HG03460 (cell line): ENCODE results near the gene DGKI.

Experiments used
- ATAC-seq: cut with Tn5 transposase; IDR thresholded peaks from one replicate; pipeline ENCODE4 v1.9.1; 2021; ENCODE audit not compliant: unreplicated experiment

Gene DGKI

DNA sequence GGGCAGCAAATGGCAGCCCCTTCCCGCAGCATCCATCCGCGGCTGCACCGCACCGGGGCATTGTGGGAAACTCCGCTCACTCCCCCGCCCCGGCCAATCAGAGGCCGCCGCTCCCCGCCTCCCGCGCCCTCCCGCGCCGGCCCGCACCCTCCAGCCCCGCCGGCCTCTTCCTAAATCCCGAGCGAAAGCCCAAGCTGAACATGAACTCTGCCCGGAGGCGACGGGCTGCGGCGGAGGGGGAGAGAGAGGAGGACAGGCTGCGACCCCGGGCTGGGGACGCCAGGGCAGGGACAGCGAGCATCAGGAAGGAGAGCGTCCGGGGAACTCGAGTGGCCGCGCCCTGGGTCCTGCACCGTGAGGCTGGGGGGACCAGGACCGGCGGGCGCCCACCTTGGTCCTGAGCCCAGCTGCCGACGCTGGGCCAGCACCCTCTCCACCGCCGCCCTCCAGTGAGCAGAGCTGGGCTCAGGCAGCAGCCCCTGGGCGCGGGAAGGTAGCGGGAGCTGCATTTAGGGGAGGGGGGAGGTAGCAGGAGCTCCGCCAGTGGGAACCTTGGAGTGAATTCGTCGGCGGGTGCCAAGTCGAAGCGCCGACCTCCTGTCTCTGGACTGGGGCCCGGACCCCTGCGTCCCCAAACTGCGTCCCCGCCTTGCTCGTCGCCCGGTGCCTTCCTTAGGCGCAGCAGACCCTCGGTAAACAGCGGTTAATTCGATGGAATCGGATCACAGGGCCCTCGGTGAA, at the start of gene DGKI:
Gene DGKI, minus strand, starts transcription at position 148 of the 741 bp plus-strand sequence.
- ATAC-seq, result no peak

DNA sequence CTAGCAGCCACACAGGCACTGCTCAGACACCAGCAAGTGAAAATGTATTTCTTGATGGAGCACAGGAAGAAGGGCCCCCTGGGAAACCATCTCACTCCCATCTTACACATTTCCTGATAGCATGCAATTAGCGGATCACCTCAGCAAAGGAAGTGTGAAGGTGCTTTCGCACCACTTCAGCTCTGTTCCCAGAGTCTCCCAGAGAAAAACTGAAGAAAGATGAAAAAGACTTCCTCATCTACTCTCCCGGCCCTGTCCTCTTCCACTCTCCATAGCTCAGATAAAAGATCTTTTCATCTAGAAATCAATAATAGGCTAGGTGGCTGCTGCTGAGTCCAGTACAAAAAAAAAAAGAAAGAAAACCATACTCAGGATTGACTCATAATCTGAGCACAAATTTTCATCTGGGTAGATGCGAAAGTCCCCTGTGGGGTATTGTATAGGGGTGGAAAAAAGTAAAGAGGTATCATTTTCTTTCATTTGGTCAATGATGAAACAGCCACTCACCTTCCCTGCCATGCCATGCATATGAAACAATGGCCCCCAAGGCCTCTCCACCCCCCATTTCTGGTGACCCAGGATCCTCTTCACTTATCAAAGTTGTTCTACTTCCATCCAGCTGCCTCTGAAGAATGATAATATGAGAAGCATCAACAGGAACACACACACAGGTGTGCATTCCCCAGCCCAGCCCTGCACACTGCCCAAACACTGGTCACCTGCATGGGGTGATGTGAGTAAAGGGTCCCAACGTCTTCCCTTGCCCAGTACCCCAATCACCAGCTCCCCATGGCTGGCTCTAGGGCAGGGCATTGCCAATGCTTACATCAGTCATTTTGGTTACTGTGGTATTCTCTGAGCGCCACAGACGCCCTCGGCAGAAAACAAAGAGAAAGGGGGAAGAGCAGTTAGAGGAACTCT, 48.8 kb upstream of the DGKI start:
- ATAC-seq, result peak; percentile 77

DNA sequence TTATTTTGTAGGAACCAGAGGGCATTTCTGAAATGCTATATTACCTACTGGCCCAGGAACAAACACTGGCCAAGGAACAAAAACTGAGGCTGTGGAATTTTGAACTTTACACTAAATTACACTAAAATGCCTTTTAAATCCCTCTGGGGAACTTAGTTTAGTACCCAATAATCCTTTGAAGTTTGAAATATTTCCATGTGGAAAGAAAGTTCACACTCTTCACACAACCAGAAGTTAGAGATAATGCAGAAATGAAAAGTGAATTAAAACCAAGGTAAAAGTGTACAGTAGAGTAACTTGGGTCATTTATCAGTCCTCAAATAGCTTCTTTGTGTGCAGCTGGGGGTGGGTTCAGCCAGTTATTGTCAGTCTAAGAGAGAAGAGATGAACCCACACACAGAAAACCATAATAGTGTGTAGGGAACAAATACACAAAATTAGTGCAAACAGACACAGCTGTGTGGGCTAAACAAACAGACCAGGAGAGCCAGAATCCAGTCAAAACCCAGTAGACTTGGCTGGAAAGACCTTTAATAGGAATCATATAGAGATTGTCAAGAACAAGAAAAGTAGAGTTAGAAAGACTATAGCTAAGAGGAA, 46.5 kb upstream of the DGKI start:
- ATAC-seq, result no peak

DNA sequence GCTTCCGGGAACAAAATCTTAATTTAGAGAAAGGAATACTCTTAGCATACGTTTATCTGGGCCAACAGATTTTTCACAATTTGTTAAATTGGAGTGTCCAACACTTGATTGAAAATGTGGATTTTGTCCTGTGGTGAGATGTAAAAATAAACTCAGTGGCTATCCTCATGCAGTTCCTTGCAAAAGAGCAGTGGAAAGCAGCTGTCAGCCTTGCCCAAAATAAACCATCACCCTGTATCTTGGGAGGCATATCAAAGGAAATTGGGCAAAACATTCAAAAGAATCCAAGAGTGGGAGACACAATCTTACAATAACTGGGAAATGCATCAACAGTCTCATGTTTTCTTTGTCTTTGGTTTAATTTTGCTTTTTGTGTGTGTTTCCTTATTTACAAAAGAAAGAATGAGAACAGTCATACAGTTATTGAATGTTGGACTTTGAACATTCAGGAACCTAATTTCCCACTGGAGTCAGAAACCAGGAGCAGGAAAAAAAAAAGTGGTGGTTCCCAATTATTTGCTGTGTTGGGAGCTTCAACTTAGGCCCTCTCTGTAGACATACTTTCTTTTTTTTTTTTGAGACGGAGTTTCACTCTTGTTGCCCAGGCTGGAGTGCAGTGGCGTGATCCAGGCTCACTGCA, 44.4 kb upstream of the DGKI start:
- no peak for ATAC-seq

DNA sequence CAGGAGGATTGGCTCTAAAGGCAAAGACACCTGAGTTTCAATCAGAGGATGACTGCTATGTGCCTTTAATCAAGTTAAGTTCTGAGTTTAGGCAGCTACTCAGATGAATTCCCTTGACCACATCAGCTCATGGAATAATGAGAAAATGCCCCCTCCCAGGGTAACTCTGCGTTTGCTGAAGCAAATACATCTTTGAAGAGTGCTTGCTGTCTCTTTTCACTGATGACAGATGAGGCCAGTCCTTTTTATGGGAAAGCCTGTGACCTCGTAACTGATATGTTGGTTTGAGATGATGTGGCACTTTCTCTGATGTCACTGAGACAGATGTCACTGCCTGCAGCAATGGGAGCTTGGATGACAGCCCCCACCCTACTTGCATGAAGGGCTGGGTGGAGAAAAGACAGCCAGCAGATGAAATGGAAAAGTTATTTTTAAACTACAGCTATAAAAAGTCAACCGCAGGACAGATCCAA, 43.7 kb upstream of the DGKI start:
- no peak for ATAC-seq

DNA sequence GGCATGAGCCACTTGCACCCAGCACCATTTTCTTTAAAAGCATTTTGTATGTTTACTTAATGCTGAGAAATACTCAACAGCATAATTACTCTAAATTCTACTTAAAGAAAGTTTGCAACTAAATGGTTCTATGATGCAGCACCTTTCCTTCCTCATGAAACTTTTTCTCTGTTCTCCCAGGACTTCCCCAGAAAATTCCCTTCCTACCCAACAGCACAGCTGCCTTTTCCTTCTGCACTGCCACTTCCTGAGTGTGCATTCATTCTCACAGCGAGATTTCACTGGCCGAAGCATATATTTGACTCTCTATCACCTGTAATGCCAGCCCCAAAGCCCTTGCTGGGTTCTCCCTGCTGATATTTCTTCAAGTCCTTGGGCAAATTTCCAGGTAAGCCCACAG, 41.5 kb upstream of the DGKI start:
- ATAC-seq, result no peak

DNA sequence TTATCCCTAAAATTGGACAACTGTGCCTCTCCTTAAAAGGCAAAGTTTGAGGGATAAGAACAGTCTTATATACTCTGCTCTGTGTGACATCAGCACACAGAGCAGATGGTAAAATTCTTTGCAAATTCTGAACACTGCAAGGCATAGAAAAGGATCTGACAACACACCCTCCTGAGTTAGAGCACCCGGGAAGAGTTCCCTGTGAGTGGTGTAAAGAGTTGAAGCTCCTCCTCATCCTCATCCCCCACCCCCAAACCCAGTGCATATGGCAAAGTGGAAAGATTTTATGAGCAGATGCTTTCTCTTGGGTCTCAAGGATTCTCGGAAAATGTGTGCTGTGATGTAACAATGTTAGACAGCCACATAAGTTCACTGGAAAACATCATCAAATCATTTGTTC, 40.0 kb upstream of the DGKI start:
- no peak for ATAC-seq

DNA sequence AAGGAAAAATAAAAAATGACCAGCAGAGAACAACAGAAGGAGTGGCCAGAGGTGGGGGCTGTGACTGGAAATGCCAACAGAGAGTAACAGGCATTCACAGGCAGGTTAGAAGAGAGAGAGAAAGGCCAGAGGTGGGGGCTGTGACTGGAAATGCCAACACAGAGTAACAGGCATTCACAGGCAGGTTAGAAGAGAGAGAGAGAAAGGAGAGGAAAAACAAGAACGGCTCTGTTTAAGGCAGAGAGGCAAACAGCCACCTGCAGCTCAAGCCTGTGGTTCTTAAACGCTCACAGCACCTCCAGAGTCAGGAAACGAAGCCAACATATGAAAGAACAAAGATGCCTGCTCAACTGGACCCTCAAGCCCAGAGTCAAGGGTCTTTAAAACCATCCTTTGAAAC, 39.5 kb upstream of the DGKI start:
- no peak for ATAC-seq

DNA sequence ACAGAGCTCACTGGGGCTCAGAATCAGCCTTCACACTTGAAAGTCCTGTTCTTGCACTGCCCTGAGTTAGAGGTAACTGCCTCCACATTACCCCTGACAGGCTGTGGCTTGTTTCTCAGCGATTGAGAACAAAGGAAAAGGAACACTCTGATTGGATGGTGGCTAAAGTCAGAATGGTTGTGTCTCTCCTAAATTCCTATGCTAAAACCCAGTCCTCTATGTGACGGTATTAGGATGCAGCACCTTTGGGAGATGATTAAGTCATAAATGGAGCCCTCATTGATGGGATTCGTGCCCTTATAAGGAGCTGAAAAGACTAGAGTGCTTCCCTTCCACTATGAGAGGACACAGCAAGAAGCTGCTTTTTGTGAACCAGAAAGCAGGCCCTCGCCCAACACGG, 38.9 kb upstream of the DGKI start:
- ATAC-seq, result no peak

DNA sequence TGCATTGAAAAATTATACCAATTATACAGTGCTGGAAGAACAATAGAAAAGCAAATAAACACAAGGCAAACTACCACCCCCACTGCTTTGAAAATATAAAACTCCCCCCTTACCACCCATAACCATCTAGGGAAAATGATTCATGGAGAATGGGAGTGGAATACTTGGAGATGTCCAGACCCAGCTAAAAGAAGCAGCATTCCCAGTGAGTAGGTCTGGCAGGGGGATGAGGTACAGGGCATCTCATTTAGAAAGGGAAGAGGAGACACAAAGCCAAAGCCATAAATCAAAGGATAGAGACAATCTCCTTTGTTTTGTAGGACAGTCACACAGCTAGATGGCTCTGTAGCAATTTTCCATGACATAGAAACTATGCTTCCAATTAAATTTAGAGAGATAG, 36.0 kb upstream of the DGKI start:
- no peak for ATAC-seq

DNA sequence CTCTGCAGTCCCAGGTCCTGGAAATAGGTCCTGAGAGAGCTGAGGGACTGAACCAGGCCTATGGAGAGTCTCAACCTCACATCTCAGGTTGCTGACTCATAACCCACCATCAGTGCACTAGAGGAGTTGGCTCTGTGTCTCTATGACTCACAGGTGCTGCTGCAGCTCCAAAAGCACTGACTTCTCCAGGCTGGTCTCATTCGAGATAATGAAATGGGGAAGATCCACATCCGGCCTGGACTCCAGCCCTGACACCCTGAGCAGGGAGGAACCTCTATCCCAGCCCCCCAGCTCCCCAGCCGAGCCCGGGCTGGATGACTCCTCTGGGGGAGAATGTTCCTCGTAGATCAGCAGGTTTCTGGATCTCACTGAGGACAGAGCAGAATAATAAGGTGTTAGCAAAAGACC, 35.5 kb upstream of the DGKI start:
- peak; percentile 94 for ATAC-seq

DNA sequence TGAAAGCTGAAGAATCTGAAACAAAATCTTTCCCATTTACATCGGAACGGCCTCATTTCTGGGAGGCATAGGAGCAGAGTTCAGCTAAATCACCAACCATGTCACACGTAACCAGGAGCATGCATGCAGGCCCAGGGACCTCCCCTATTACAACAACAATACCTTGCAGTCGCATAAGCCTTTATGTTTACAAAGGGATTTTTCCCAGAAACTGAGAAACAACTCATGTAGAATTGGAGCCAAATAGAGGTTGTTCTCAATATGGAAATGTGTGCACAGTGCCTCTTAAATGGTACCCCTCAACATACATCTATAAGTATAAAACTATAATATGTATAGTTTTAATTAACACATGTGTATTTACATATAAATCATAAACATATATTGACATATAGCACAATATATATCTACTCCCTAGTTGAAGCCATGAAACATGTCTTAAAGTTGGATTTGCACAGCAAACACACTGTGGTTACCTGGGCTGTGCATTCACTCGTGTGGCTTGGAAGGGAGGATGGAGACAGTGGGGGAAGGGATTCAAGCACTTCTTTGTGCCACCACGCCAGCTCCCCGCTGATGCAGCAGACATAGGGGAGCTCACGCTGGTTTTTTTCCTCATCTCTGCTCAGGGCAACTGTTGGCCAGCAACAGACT, 35.0 kb upstream of the DGKI start:
- ATAC-seq, result peak; percentile 7

DNA sequence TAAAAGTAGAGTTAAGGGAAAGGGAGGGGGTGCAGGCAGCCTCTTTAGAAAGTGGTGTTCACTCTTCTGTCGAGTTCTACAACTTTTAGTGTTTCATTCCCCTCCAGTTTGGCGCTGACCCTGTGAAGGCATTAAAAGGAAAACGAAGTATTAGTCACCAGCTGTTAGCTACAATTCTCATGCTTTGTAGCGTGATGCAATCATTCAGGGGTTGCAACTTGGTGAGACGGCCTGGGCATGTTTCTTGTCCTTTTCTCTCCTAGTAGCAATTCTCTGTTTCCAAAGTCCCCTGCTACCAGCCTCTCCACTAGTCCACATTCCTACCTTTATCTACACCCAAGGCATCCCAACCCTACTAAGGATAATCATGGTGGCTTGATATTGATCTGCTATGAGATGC, 33.7 kb upstream of the DGKI start:
- ATAC-seq, result no peak

DNA sequence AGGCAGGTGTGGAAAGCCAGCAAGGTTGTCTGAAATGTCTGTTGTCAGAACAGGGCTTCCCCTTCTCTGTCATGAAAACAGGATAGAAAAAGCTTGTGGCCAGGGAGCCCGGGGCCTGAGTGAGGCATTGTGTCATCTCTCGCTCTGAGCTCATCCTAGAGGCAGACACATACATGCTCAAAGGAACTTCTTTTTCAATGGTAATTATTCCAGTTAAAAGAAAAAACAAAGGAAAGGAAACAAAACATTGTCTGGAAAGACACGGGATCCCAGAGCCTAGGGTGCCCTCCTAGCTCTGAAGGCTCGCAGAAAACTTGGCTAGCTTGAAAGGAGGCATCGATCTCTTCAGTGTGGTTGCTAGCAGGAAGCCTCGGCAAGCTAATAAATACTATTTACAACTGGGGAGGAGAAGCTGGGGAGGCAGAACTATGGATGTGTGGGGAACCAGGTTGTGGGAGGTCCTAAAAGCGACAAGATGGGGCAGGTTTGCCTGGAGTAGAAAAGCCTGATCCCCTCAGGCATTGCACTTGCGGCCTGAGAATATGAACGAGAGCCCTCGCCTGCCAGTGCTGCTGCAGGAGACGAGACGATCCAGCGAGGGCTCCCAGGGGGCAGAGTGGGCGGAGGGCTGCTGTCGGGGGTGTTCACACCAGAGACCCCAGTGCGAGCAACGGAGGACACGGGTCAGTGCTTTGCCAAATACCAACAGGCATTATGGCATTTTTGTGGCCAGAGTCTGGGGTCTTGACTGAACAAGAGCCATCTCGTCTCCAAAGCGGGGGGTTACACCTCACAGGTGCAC, 32.8 kb upstream of the DGKI start:
- ATAC-seq, result no peak

DNA sequence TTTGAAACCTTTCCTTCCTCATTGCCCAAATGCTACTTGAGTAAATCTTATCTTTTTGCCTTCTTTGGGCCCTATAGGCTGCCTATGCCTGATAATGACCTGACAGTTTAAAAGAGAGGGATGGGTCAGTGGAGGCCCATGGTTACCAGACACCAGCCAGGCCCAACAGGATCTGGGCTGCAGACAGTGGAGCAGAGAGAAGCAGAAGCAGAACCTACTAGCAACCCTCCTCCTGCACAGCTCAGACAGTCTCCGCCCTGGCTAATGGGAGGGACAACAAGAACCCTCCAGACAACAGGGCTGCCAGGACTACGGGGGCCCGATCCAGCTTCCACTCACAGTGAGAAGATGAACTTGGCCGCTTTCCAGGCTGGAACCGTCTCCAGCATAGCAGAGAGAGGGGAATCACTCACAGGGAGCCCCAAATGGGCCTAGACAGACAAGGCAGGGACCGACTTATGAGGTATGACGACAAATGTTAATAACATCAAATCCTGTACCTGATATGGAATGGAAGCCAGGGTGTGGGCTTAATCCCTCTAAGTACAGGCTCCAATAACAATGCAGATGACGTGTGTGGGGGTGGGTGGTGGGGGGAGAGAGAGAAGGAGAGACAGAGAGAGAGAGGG, 31.7 kb upstream of the DGKI start:
- no peak for ATAC-seq

DNA sequence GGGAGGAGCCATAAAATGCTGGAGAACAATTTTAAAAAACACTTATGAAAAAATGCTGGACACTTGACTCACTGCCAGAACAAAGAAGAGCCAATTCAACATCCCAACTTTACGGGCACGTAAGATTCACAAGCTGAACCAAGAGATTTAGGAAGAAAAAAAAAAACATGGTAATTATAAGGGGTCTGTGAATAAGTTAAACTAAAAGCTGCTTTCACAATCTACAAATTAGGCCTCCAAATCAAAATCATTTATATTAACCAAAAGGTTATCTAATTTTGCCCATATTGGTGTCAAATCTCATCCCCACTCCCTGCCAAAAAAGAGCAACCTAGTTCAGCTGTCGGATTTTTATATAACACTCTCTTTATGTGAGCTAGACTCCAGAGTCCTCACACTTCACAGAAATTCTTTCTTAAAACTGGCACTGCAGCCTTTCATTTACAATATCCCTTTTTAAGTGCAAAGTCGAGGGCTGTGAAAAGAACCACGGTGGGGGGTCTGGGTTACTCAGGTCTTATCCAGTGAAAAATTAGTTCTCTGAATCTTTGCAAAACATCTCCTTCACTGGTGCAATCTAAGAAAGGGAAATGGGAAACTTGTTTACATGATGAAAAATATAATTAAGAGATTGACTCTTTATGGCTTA, 30.4 kb upstream of the DGKI start:
- no peak for ATAC-seq

DNA sequence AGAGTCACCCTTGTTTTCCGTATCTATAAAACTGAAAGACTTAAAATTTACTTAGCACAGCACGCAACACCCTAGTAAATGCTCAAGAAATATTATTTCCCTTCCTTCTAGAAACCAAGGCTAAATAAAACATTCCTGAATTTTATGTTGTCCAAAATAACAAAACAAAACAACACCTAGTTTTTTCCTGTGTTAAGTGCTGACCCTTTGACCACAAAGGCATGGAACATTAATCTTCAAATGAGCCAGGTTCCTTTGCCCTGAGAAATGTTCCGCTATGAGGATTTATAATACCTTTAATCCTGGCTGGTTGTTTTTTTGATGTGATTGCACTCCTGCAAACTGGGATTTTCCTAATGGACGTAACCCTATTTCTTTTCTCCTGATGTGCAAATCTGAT, 29.0 kb upstream of the DGKI start:
- no peak for ATAC-seq

DNA sequence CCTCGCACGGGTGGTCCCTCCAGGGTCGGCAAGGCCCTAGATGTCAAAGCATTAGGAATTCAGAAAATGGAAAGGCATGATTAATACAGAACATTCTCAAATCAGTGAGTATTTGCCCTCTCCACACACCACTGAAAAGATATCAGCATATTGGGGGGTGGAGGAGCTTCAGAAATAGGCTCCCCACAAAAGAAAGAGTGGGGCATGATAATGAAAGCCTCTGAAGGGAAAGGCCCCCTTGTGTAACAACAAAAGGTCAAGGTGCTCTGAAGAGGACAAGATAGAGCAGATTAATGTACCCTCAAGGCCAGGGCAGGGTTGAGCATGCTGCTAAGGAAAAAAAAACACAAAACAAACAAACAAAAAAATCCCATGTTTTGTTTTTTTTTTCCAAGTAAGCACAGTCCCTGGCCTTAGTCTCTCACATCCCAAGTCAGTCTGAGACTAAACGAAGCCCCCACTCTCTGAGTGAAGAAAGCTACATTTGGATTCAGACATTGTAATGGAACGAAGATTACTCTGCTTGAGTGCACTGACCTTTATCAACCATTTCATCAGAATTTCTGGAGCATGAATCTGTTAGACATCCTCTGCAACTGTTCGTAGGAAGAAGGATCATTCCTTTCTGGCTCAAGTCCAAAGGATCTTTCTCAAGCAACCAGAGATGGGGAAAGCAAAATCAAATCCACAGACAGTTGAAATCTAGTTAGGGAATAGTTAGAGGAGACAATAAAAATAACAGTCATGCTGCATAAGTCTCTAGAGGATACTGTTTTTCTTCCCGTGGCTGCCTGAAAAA, 27.4 kb upstream of the DGKI start:
- ATAC-seq, result no peak
